DOHH2 (cell line): ENCODE results near the gene GFRA1.

Experiments used
- EZH2phosphoT487 ChIP-seq: fragments of 200-600 bp; sonication (generic); IDR thresholded peaks from 2 replicates; pipeline ENCODE4 v1.6.1; 2017; ENCODE audit warnings: borderline replicate concordance, mild to moderate bottlenecking, antibody characterized with exemption, low read length, moderate library complexity, mixed read lengths
- TF ChIP-seq, protein P1 (sequence below): fragments of 200-600 bp; sonication (generic); IDR thresholded peaks from one replicate; pipeline ENCODE4 v1.5.1; 2014; ENCODE audit warnings: antibody characterized with exemption, mild to moderate bottlenecking, low read depth, low read length; ENCODE audit not compliant: poor library complexity, severe bottlenecking

DNA sequence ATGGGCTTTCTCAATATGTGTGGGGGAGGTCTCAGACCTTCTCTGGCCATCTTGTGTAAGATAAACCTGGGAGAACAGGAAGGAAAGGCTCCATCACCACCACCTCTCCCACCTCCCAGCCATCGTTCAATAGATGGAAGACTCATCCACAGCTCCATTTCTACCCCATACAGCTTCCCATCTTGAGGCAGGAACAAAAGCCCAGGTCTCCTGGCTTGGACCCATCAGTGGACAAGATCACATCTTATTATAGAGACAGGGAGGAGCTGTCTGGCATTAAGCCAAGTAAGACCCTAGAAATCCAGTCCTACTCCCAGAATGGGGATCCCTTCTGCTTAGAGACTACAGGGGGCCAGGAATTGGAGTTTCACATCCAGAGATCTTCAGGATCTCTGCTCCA lies 150.3 kb downstream of the GFRA1 start:
- TF ChIP-seq, protein P1, sequence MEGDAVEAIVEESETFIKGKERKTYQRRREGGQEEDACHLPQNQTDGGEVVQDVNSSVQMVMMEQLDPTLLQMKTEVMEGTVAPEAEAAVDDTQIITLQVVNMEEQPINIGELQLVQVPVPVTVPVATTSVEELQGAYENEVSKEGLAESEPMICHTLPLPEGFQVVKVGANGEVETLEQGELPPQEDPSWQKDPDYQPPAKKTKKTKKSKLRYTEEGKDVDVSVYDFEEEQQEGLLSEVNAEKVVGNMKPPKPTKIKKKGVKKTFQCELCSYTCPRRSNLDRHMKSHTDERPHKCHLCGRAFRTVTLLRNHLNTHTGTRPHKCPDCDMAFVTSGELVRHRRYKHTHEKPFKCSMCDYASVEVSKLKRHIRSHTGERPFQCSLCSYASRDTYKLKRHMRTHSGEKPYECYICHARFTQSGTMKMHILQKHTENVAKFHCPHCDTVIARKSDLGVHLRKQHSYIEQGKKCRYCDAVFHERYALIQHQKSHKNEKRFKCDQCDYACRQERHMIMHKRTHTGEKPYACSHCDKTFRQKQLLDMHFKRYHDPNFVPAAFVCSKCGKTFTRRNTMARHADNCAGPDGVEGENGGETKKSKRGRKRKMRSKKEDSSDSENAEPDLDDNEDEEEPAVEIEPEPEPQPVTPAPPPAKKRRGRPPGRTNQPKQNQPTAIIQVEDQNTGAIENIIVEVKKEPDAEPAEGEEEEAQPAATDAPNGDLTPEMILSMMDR = no peak
- TF ChIP-seq EZH2phosphoT487 = no peak
